ENCODE data around the gene TNFSF8. TPM values are rescaled to one million over a fixed set of nuclear protein-coding genes. Genes with fewer than 3 reads are reported as not detected.

The TNFSF8 gene
- total RNA-seq: 0.69 and 1.0 TPM in 2 replicates

- Mint-ChIP-seq H3K4me1 (peaks cover 48% of the 10 kb centered on the region), H3K27me3 (peaks cover 12% of the 10 kb centered on the region), H3K9me3 (no peaks in the 10 kb centered on the region), H3K36me3 (ENCODE audit: low read depth) (no peaks in the 10 kb centered on the region), H3K4me3 (peak within 1 kb of the TSS; percentile 83), H3K27ac (peak within 1 kb of the TSS; percentile 91)
- DNase-seq (no peak), ATAC-seq (ENCODE audit: low read depth) (peak; percentile 73)
- TF ChIP-seq CTCF (IDR thresholded peaks at IDR 0.05): no peak
- POLR2A ChIA-PET: interaction anchor here (0.6 to 1.6 kb wide), 7 partner anchors 19 to 318 kb away, joined by 3 to 5 read pairs (median 4); no protein-coding TSS in a partner anchor
- CTCF ChIA-PET: interaction anchor here (1.0 to 1.7 kb wide), 4 partner anchors 17 to 426 kb away, joined by 3 to 4 read pairs (median 4); no protein-coding TSS in a partner anchor
- intact Hi-C loops (cut with micrococcal nuclease): no loop called here
Observed at GRCh38 chr9:114930056-114930812, at the start of gene TNFSF8. Gene TNFSF8 (minus strand): TSS chr9:114930591. CDS start chr9:114930303, 288 bp downstream.

- DNase-seq: no peak
- no peak for ATAC-seq (ENCODE audit: low read depth)
- Mint-ChIP-seq H3K9me3 (no peaks in the 10 kb centered on the region), H3K4me1 (peaks cover 4% of the 10 kb centered on the region), H3K27me3 (peaks cover 3% of the 10 kb centered on the region), H3K36me3 (ENCODE audit: low read depth) (no peaks in the 10 kb centered on the region), H3K27ac (no peak overlapping the region), H3K4me3 (no peak overlapping the region)
- TF ChIP-seq CTCF (IDR thresholded peaks at IDR 0.05): no peak
- CTCF ChIA-PET: no interaction called here
- POLR2A ChIA-PET: no interaction called here
- intact Hi-C loops (cut with micrococcal nuclease): no loop called here
Observed at GRCh38 chr9:114973216-114973615, 42.8 kb upstream of the TNFSF8 start.

GRCh38 chr9:114972510-114973136, 42.2 kb upstream of the TNFSF8 start:
- Mint-ChIP-seq H3K27me3 (peaks cover 3% of the 10 kb centered on the region), H3K36me3 (ENCODE audit: low read depth) (no peaks in the 10 kb centered on the region), H3K27ac (no peak overlapping the region), H3K4me1 (peaks cover 4% of the 10 kb centered on the region), H3K9me3 (no peaks in the 10 kb centered on the region), H3K4me3 (no peak overlapping the region)
- TF ChIP-seq CTCF (IDR thresholded peaks at IDR 0.05): no peak
- intact Hi-C loops (cut with micrococcal nuclease): no loop called here
- CTCF ChIA-PET: no interaction called here
- no peak for DNase-seq
- POLR2A ChIA-PET: no interaction called here
- ATAC-seq (ENCODE audit: low read depth): no peak

- ChIA-PET POLR2A (no interaction called here), CTCF (no interaction called here)
- ATAC-seq (ENCODE audit: low read depth) (no peak), DNase-seq (no peak)
- no peaks in the 10 kb centered on the region for H3K36me3 Mint-ChIP-seq (ENCODE audit: low read depth)
- no peaks in the 10 kb centered on the region for H3K27me3 Mint-ChIP-seq
- H3K9me3 Mint-ChIP-seq: no peaks in the 10 kb centered on the region
- no peak for TF ChIP-seq CTCF (IDR thresholded peaks at IDR 0.05)
- no peak overlapping the region for H3K27ac Mint-ChIP-seq
- H3K4me3 Mint-ChIP-seq: no peak overlapping the region
- intact Hi-C loops (cut with micrococcal nuclease): no loop called here
- H3K4me1 Mint-ChIP-seq: peaks cover 4% of the 10 kb centered on the region
Observed at GRCh38 chr9:114969269-114969668, 38.9 kb upstream of the TNFSF8 start.

- TF ChIP-seq CTCF (IDR thresholded peaks at IDR 0.05): no peak
- Mint-ChIP-seq H3K36me3 (ENCODE audit: low read depth) (no peaks in the 10 kb centered on the region), H3K27ac (no peak overlapping the region), H3K4me1 (peaks cover 4% of the 10 kb centered on the region), H3K4me3 (no peak overlapping the region), H3K27me3 (no peaks in the 10 kb centered on the region), H3K9me3 (peaks cover 2% of the 10 kb centered on the region)
- ChIA-PET POLR2A (no interaction called here), CTCF (no interaction called here)
- intact Hi-C loops (cut with micrococcal nuclease): no loop called here
- ATAC-seq (ENCODE audit: low read depth) (peak; percentile 54), DNase-seq (no peak)
Observed at GRCh38 chr9:114968671-114969070, 38.3 kb upstream of the TNFSF8 start.

Data from activated B cell treated with CpG ODN at 0.5 μM for 24 hours (primary cell).